SIG-M5 treated with dmso at 0.1 percent for 504 hours (cell line): ENCODE data around the gene EXOSC7.
"Not testable (repeated sequence)": the region's sequence is repeated elsewhere in the genome, so short reads cannot be mapped to it uniquely, and the experiment has no call there.

Experiments used
- DNase-seq: peaks from one replicate; lab custom pipeline; 2025; ENCODE audit not compliant: unreplicated experiment; lab: John Stamatoyannopoulos, UW

EXOSC7 gene

DNA sequence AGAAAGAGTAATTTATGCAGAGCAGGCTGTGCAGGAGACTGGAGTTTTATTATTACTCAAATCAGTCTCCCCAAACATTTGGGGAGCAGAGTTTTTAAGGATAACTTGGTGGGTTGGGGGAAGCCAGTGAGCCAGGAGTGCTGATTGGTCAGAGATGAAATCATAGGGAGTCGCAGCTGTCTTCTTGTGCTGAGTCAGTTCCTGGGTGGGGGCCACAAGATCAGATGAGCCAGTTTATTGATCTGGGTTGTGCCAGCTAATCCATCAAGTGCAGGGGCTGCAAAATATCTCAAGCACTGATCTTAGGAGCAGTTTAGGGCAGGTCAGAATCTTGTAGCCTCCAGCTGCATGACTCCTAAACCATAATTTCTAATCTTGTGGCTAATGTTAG is 77.8 kb downstream of the EXOSC7 start:
- not testable (repeated sequence) for DNase-seq

GRCh38 chr3:45054196-45054857 is 78.3 kb downstream of the EXOSC7 start:
- peak; percentile 35 for DNase-seq

DNA sequence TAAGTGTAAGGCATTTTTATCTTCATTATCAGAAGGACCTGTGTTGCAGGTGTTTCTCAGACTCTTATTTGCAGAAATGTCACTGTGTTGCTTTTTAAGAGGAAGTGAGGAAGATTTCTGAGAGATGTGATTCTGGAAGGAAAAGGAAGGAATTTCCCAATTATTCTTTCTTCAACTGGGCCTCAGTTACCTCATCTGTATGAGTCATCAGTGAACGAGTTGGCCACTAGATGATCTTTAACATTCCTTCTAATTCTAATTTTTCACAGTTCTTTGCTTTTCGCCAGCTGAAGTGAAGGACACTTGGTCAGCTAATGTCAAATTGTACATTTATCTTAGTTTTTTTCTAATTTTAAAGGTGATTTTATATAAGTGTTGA is 79.0 kb downstream of the EXOSC7 start:
- DNase-seq, result peak; percentile 72

DNA sequence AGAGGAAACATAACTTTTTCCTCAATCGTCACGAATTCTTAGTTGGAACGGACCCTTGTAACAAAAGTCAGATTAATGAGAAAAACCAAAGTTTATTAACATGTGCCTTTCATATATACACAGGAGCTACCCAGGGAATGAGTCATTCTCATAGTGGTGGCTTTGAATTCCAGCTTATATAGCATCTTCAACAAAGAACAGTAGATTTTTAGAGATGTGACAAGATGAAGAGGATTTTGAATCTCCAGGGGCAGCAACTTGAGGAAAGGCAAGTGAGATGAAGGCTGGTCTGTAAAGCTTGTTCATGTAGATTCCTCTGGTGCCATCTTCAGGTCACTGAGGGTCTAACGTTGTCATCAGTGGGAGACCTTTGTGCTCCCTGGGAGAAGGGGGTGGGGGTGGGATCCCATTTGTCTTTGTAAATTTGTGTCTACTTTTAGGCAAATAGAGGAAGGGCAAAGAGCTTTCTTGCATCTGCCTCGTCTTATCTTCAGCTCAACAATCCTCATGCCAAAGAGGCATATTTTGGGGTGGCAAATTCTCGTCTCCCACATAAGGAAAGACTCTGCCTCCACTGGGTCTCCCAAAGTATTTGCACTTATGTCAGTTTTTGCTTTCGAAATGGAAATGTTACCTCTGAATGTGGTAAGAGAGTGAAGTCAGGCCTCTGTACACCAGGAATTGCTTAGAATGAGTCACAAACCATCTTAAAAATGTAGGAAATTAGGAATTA is 79.5 kb downstream of the EXOSC7 start:
- peak; percentile 21 for DNase-seq

GRCh38 chr3:45056608-45057301 is 80.7 kb downstream of the EXOSC7 start:
- no peak for DNase-seq

DNA sequence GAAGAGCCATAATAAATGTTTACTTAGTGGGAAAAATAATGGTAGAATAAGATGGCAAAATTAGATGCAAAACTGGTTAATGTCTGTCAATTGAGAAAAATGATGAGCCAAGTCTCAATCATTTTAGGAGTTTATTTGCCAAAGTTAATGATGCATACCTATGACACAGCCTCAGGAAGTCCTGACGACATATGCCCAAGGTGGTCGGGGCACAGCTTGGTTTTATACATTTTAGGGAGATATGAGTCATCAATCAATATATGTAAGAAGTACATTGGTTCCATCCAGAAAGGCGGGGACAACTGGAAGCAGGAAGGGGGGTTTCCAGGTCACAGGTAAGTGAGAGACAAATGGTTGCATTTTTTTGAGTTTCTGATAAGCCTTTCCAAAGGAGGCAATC is 81.5 kb downstream of the EXOSC7 start:
- DNase-seq, result no peak

DNA sequence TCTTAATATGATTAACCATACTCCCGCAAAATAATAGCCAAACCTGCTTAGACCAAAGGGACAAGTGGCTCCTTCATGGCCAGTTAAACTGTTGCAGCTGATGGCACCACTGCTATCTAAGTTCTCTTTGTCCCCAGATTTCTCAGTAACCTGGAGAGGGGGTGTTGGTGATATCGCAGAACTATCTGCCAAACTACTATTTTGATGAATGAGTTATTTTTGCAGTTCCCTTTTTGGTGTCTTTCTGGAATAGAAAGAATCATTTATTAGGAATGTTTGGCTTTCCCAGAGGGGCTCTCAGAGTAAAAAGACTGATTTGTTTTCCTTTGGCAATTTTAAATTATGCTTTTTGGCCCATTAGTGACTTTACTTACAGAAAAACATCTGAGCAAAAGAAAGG is 83.1 kb downstream of the EXOSC7 start:
- no peak for DNase-seq

- no peak for DNase-seq
These were observed 84.3 kb downstream of the EXOSC7 start for GRCh38 chr3:45060165-45060892.
